Measurements from ENCODE around the gene RALGAPB. TPM values are rescaled to one million over a fixed set of nuclear protein-coding genes. Genes with fewer than 3 reads are reported as not detected.

RALGAPB gene
- total RNA-seq, 2 experiments from 2014 or later, result 30.4 to 31.9 TPM

DNA sequence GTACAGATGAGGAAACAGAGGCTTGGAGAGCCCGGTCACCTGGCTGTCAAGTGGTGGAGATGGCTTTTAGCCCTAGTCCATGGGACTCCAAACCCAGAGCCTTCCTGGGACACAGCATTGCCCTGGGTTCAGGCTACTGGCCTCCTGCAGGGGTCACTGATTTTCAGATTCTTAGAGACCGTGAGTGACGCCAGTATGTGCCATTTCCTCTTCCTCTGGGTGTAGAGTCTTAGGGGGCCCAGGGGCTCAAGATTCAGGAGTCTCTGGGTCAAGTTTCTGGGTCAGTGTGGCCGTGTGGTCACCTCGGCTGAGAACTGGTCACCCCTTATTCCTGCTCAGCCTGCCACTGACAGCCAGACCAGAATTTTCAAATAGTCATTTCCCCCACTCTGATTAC, 129.5 kb downstream of the RALGAPB start:
- peaks cover 72% of the 10 kb centered on the region for H3K27me3 Mint-ChIP-seq
- CTCF ChIA-PET, result no interaction called here
- POLR2A ChIA-PET, result no interaction called here
- Histone ChIP-seq H3K27me3 (ENCODE audit: control insufficient read depth in 1 of 2, insufficient read depth in 2 of 2, low read length in 2 of 2) (peaks cover 35 to 49% of the 10 kb centered on the region in 2 experiments), H3K27ac (ENCODE audit: low read depth in 1 of 2, low read length in 2 of 2) (no peak overlapping the region), H3K4me1 (ENCODE audit: insufficient read depth, low read length) (peaks cover 11% of the 10 kb centered on the region), H3K9me3 (ENCODE audit: control insufficient read depth in 1 of 2, insufficient read depth in 1 of 2, low read length in 2 of 2) (no peaks in the 10 kb centered on the region), H3K4me3 (ENCODE audit: low read length) (no peak overlapping the region), H3K36me3 (ENCODE audit: insufficient read depth, low read length) (no peaks in the 10 kb centered on the region)
- TF ChIP-seq, protein P1, sequence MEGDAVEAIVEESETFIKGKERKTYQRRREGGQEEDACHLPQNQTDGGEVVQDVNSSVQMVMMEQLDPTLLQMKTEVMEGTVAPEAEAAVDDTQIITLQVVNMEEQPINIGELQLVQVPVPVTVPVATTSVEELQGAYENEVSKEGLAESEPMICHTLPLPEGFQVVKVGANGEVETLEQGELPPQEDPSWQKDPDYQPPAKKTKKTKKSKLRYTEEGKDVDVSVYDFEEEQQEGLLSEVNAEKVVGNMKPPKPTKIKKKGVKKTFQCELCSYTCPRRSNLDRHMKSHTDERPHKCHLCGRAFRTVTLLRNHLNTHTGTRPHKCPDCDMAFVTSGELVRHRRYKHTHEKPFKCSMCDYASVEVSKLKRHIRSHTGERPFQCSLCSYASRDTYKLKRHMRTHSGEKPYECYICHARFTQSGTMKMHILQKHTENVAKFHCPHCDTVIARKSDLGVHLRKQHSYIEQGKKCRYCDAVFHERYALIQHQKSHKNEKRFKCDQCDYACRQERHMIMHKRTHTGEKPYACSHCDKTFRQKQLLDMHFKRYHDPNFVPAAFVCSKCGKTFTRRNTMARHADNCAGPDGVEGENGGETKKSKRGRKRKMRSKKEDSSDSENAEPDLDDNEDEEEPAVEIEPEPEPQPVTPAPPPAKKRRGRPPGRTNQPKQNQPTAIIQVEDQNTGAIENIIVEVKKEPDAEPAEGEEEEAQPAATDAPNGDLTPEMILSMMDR (IDR thresholded peaks at IDR 0.05), result no peak
- no peak for DNase-seq
- H3K4me1 Mint-ChIP-seq (ENCODE audit: low read depth), result peaks cover 6% of the 10 kb centered on the region
- no peak overlapping the region for H3K27ac Mint-ChIP-seq
- ATAC-seq (ENCODE audit: poor library complexity), result no peak
- no peaks in the 10 kb centered on the region for H3K36me3 Mint-ChIP-seq (ENCODE audit: low read depth)
- no peaks in the 10 kb centered on the region for H3K9me3 Mint-ChIP-seq
- no peak overlapping the region for H3K4me3 Mint-ChIP-seq
- intact Hi-C loops (cut with DNase I, micrococcal nuclease), result no loop called here

DNA sequence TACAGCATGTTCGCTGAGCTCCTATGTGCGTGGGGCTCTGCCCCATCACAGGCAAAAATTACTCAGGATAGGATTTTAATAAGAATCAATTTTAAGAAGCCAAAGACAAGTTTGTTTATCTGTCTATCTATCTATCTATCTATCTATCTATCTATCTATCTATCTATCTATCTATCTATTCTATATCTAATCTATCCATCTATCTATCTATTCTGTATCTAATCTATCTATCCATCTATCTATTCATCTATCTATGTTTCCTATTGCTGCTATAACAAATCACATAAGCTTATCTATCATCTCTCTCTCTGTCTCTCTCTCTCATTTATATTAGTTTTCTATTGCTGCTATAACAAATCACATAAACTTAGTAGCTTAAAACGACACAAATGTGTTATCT, 130.6 kb downstream of the RALGAPB start:
- H3K36me3 ChIP-seq (ENCODE audit: insufficient read depth, low read length), result no peaks in the 10 kb centered on the region
- POLR2A ChIA-PET, result no interaction called here
- no peak for DNase-seq
- H3K4me1 ChIP-seq (ENCODE audit: insufficient read depth, low read length), result peaks cover 11% of the 10 kb centered on the region
- H3K27me3 ChIP-seq (ENCODE audit: control insufficient read depth in 1 of 2, insufficient read depth in 2 of 2, low read length in 2 of 2), result peaks cover 35 to 49% of the 10 kb centered on the region in 2 experiments
- intact Hi-C loops (cut with DNase I, micrococcal nuclease), result no loop called here
- Mint-ChIP-seq H3K9me3 (no peaks in the 10 kb centered on the region), H3K36me3 (ENCODE audit: low read depth) (no peaks in the 10 kb centered on the region), H3K27me3 (peaks cover 76% of the 10 kb centered on the region), H3K4me1 (ENCODE audit: low read depth) (peaks cover 6% of the 10 kb centered on the region), H3K27ac (no peak overlapping the region), H3K4me3 (no peak overlapping the region)
- no peak for ATAC-seq (ENCODE audit: poor library complexity)
- H3K27ac ChIP-seq (ENCODE audit: low read depth in 1 of 2, low read length in 2 of 2), result no peak overlapping the region
- CTCF ChIA-PET, result no interaction called here
- no peaks in the 10 kb centered on the region for H3K9me3 ChIP-seq (ENCODE audit: control insufficient read depth in 1 of 2, insufficient read depth in 1 of 2, low read length in 2 of 2)
- H3K4me3 ChIP-seq (ENCODE audit: low read length), result no peak overlapping the region
- TF ChIP-seq, protein P1 (IDR thresholded peaks at IDR 0.05), result no peak

DNA sequence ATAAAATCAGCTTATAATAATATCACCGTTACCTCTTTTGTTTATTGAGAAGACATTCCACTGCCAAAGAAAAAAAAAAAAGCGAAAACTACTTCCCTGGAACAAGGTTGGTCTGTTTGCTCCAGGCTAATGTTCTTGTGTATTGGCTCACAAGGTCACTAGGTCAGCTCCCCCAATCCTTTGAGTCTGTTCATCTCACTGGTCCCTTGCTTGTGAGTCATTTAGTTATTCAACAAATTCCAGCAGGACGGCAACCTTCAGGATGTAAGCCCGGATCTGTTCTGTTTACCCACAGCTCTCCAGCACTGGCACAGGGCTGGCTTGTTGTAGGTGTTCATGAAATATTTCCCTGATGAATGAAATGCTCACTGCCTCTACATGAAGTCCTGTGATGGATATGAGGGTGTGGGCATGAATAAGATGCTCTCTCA, 132.2 kb downstream of the RALGAPB start:
- TF ChIP-seq, protein P1 (IDR thresholded peaks at IDR 0.05), result no peak
- ChIA-PET CTCF (interaction anchor here (0.7 kb wide), 1 partner anchor 420 kb away, joined by 3 read pairs; no protein-coding TSS in a partner anchor), POLR2A (no interaction called here)
- Histone ChIP-seq H3K27me3 (ENCODE audit: control insufficient read depth in 1 of 2, insufficient read depth in 2 of 2, low read length in 2 of 2) (peaks cover 35 to 49% of the 10 kb centered on the region in 2 experiments), H3K4me1 (ENCODE audit: insufficient read depth, low read length) (peaks cover 11% of the 10 kb centered on the region), H3K27ac (ENCODE audit: low read depth in 1 of 2, low read length in 2 of 2) (no peak overlapping the region), H3K9me3 (ENCODE audit: control insufficient read depth in 1 of 2, insufficient read depth in 1 of 2, low read length in 2 of 2) (no peaks in the 10 kb centered on the region), H3K4me3 (ENCODE audit: low read length) (no peak overlapping the region), H3K36me3 (ENCODE audit: insufficient read depth, low read length) (no peaks in the 10 kb centered on the region)
- Mint-ChIP-seq H3K27ac (no peak overlapping the region), H3K9me3 (no peaks in the 10 kb centered on the region), H3K4me1 (ENCODE audit: low read depth) (peaks cover 6% of the 10 kb centered on the region), H3K36me3 (ENCODE audit: low read depth) (no peaks in the 10 kb centered on the region), H3K4me3 (no peak overlapping the region), H3K27me3 (peaks cover 82% of the 10 kb centered on the region)
- DNase-seq, result no peak
- ATAC-seq (ENCODE audit: poor library complexity), result no peak
- intact Hi-C loops (cut with DNase I, micrococcal nuclease), result no loop called here

Measured in CD4-positive, alpha-beta T cell (primary cell).